Neuron (in vitro differentiated cells): ENCODE results near the gene AHNAK2.
"Not testable (repeated sequence)": the region's sequence is repeated elsewhere in the genome, so short reads cannot be mapped to it uniquely, and the experiment has no call there.

Experiments used
- H2AFZ ChIP-seq: one replicate; pipeline ENCODE4 v1.6.1; 2013; ENCODE audit warnings: low read depth, mild to moderate bottlenecking, inconsistent platforms, low read length, moderate library complexity
- H3K27me3 ChIP-seq: one replicate; pipeline ENCODE4 v1.6.1; 2013; ENCODE audit warnings: low read length; ENCODE audit not compliant: insufficient read depth
- H3K36me3 ChIP-seq: one replicate; pipeline ENCODE4 v1.6.1; 2013; ENCODE audit warnings: low read length; ENCODE audit not compliant: insufficient read depth
- H3K4me1 ChIP-seq: one replicate; pipeline ENCODE4 v1.6.1; 2013; ENCODE audit warnings: low read length; ENCODE audit not compliant: insufficient read depth
- H3K4me3 ChIP-seq: 2 replicates; pipeline ENCODE4 v1.5.1; 2013; ENCODE audit warnings: mild to moderate bottlenecking, low read length, moderate library complexity
- H3K9me3 ChIP-seq: one replicate; pipeline ENCODE4 v1.6.1; 2013; ENCODE audit warnings: low read length

AHNAK2 gene

DNA sequence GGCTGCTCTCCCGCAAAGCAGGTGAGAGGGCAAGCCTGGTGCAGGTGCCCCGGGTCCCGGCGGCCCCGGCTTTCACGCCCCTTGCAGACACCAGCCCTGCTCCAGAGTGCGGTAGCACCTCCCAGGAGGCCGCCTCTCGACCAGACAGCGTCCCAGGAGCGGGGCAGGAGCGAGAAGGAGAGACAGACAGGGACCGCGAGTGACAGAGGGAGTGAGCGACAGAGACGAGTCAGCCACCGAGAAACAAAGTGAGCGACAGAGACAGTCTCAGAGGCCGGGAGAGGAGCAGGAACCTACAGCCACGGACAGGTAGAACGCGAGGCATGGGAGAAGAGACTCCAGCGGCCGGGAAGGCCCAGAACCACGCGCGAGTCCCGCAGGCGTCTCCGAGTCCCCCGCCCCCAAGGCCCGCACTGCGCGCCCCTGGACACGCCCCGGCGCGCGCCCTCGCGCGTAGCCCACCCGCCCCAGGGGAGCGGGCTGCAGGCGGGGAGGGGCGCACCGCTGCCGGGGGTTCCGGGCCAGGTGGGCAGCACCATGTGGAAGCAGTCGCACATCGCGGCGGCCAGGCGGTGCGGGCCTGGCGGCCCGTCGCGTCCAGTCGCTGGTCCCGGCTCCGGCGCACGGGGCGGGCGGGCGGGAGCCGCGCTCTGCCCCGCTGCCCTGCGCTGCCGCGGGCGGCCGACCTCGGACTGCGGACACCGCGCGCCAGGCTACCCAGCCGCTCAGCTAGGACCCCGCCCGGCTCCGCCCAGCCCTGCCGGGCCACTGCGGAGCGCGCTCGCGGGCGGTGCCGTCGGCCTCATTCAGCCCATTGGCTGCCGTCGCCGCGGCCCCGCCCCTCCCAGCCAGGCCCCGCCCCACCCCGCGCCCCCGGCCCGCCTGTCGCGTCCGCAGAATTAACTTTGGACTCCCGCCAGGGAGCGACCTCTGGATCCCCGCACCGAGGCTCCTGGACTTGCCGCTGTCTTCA is at the start of gene AHNAK2:
Gene AHNAK2, minus strand, starts transcription at position 694 of the 973 bp plus-strand sequence. Its CDS starts 137 bp downstream, at position 557.
- Histone ChIP-seq H3K27me3 (peaks cover 73% of the 10 kb centered on the region), H2AFZ (peak within 1 kb of the TSS; percentile 34), H3K9me3 (no peaks in the 10 kb centered on the region), H3K4me3 (peak within 1 kb of the TSS; percentile 44), H3K36me3 (no peaks in the 10 kb centered on the region), H3K4me1 (peaks cover 23% of the 10 kb centered on the region)

DNA sequence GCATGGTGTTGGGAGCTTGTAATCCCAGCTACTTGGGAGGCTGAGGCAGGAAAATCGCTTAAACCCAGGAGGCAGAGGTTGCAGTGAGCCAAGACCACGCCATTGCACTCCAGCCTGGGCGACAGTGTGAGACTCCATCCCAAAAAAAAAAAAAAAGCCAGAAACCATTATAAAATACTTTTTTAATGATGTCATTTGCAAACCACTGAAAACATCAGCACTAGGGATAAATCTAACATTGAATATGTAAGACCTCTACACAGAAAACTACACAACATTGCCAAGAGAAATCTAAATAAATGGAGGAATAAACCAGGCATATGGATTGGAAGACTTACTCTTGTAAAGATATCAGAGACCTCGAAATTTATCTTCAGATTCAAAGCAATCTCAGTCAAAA is 49.5 kb upstream of the AHNAK2 start:
- H3K4me3 ChIP-seq, H2AFZ ChIP-seq, H3K9me3 ChIP-seq, H3K27me3 ChIP-seq, H3K36me3 ChIP-seq, H3K4me1 ChIP-seq: not testable (repeated sequence)

DNA sequence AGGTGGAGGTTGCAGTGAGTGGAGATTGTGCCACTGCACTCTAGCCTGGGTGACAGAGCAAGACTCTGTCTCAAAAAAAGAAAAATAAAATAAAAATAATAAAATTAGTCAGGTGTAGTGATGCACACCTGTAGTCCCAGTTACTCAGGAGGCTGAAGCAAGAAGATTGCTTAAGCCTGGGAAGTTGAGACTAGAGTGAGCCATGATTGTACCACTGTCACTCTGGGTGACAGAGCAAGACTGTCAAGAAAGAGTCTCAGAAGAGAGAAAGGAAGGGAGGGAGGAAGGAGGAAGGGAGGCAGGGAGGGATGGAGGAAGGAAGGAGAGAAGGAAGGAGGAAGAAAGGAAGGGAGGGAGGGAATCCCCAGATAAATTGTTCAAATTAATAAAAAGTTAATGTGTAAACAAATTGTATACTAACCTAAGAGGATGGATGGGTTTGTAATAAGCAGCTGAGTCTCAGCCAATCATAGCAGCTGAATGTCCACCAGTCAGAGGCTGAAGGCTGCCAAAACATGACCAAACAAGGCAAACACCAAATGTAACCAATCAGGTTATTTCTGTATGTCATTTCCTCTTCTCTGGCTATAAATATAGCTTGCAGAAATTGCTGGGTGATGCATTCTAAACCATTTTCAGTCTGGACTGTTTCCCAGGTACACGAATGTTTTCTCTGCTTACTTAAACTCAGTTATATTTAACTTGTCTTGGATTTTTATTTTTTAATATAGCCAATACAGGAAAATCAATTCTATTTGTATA is 48.8 kb upstream of the AHNAK2 start:
- Histone ChIP-seq H3K27me3 (no peaks in the 10 kb centered on the region), H2AFZ (no peak overlapping the region), H3K4me3 (no peak overlapping the region)

DNA sequence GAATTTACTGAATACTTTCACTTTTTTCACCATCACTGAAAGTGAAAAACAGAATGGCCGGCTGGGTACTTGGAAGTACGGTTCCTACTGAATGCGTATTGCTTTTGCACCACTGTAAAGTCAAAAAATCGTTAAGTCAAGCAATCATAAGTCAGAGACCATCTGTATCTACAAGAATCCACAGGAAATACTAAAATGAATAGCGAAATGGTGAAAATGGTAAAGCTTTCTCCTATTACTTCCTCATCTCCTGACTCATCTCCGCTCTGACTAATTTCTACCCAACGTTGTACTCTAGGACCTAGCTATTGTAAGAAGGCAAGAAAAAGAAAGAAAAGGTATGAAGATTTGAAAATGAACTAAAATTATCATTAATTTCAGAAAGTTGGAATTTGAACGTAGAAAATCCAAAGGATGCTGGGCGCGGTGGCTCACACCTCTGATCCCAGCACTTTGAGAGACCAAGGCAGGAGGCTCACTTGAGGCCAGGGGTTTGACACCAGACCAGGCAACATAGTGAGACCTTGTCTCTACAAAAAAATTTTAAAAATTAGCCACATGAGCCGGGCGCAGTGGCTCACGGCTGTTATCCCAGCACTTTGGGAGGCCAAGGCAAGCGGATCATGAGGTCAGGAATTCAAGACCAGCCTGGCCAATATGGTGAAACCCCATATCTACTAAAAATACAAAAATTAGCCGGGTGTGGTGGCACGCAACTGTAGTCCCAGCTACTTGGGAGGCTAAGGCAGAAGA is 48.0 kb upstream of the AHNAK2 start:
- Histone ChIP-seq H3K36me3 (no peaks in the 10 kb centered on the region), H3K4me1 (peaks cover 4% of the 10 kb centered on the region), H2AFZ (no peak overlapping the region), H3K9me3 (no peaks in the 10 kb centered on the region), H3K27me3 (no peaks in the 10 kb centered on the region), H3K4me3 (no peak overlapping the region)

More for the DNA sequence above, 48.8 kb upstream of the AHNAK2 start:
- H3K9me3 ChIP-seq, result no peaks in the 10 kb centered on the region
- H3K4me1 ChIP-seq, result peaks cover 4% of the 10 kb centered on the region
- H3K36me3 ChIP-seq, result no peaks in the 10 kb centered on the region

DNA sequence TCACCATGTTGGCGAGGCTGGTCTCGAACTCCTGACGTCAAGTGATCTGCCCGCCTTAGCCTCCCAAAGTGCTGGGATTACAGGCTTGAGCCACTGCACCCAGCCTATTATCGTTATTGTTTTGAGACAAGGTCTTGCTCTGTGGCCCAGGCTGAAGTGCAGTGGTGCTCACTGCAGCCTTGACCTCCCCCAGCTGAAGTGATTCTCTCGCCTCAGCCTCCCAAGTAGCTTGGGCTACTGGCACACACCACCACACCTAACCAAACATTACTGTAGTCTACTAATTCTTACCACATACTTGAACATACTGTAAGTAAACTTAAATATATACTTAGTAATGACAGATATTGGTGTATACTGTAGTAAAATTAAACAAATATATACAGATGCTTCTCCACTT is 47.3 kb upstream of the AHNAK2 start:
- no peaks in the 10 kb centered on the region for H3K9me3 ChIP-seq
- peaks cover 4% of the 10 kb centered on the region for H3K4me1 ChIP-seq
- H3K36me3 ChIP-seq, result no peaks in the 10 kb centered on the region
- H3K27me3 ChIP-seq, result no peaks in the 10 kb centered on the region
- H3K4me3 ChIP-seq, result no peak overlapping the region
- H2AFZ ChIP-seq, result no peak overlapping the region

DNA sequence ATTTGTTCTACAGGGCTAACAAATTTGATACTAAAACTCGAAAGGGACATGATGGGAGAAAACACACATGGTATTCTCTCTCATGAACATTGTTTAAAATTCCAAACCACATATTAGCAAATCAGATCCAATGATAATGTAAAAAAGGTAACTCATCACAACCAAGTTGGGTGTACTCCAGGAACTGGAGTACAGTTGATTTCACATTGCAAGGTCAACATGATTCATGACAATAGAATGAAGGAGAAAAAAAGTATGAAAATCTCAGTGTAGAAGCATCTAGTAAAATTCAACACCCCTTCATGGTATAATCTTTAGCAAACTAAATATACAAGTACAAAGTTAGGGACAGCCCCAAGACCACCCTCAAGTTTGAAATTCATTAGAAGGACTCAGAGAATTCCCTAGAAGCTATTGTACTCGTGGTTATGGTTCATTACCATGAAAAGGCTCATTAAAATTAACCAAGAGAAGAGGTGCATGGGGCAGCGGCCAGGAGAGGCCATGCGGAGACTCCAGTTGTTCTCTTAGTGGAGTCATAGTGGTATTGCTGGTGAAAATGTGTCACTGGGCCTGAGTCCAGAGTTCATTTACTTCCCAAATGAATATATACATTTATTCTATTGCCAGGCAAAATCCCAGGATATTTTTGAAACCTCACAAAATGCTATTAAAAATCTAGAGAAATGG is 45.8 kb upstream of the AHNAK2 start:
- Histone ChIP-seq H3K36me3 (no peaks in the 10 kb centered on the region), H3K9me3 (no peaks in the 10 kb centered on the region), H3K27me3 (no peaks in the 10 kb centered on the region), H2AFZ (no peak overlapping the region), H3K4me3 (no peak overlapping the region), H3K4me1 (peaks cover 10% of the 10 kb centered on the region)

DNA sequence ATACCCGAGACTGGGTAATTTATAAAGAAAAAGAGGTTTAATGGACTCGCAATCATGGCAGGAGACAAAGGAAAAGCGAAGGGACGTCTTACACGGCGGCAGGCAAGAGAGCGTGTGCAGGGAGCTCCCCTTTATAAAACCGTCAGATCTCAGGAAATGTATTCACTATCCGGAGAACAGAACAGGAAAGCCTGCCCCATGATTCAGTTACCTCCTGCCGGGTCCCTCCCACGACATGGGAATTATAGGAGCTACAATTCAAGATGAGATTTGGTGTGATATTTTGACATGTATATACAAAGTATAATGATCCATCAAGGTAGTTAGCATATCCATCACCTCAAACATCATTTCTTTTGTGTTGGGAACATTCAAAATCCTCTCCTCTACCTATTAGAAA is 45.0 kb upstream of the AHNAK2 start:
- Histone ChIP-seq H3K4me3 (no peak overlapping the region), H2AFZ (no peak overlapping the region), H3K9me3 (no peaks in the 10 kb centered on the region), H3K36me3 (no peaks in the 10 kb centered on the region), H3K27me3 (no peaks in the 10 kb centered on the region), H3K4me1 (peaks cover 14% of the 10 kb centered on the region)

DNA sequence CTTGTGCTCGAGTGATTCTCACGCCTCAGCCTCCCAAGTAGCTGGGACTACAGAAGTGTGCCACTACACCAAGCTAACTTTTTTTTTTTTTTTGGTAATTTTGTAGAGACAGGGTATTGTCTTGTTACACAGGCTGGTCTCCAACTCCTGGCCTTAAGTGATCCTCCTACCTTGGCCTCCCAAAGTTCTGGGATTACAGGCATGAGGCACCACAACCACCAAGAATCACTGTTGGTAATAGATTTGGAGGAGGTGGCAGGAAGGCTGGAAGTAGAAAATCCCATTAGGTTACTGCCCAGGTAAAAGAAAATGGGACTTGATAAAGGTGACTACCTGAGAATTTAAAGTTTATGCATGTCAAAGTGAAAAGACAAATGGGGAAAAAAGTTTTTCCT is 44.1 kb upstream of the AHNAK2 start:
- Histone ChIP-seq H3K4me1 (peaks cover 14% of the 10 kb centered on the region), H3K4me3 (peak overlapping the region; percentile 78), H3K27me3 (no peaks in the 10 kb centered on the region)

DNA sequence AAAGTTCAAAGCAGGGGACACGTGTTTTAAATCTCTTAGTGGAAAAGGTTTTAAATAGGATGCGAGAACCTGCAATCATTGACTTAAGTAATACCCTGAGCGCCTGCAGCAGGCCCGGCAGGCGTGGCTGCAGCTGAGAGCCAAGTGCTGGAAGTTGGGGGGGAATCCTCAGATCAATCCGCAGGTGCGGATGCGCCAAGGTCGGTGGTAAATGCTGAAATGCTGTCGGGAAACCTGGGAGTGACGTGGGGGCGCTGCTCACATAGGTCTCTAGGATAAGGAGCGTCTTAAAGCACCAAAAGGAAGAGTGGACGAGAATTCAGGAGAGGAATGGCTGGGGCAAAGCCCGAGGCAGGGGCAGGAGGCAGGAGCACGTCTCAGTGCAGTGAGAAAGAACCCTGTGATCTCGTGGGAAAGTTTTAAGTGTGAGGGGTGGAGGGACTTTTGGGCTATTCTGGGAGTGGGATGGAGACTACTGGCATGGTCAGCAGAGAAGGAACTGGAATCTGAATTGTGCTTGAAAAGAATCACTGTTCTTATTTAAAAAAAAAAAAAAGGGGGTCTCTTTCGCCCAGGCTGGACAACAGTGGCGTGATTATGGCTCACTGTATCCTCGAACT is 43.6 kb upstream of the AHNAK2 start:
- Histone ChIP-seq H3K4me1 (peaks cover 14% of the 10 kb centered on the region), H3K9me3 (no peaks in the 10 kb centered on the region), H3K27me3 (no peaks in the 10 kb centered on the region), H3K4me3 (peak overlapping the region; percentile 78), H3K36me3 (no peaks in the 10 kb centered on the region), H2AFZ (peak overlapping the region; percentile 57)

More for the DNA sequence above, 44.1 kb upstream of the AHNAK2 start:
- Histone ChIP-seq H2AFZ (no peak overlapping the region), H3K9me3 (no peaks in the 10 kb centered on the region), H3K36me3 (no peaks in the 10 kb centered on the region)

DNA sequence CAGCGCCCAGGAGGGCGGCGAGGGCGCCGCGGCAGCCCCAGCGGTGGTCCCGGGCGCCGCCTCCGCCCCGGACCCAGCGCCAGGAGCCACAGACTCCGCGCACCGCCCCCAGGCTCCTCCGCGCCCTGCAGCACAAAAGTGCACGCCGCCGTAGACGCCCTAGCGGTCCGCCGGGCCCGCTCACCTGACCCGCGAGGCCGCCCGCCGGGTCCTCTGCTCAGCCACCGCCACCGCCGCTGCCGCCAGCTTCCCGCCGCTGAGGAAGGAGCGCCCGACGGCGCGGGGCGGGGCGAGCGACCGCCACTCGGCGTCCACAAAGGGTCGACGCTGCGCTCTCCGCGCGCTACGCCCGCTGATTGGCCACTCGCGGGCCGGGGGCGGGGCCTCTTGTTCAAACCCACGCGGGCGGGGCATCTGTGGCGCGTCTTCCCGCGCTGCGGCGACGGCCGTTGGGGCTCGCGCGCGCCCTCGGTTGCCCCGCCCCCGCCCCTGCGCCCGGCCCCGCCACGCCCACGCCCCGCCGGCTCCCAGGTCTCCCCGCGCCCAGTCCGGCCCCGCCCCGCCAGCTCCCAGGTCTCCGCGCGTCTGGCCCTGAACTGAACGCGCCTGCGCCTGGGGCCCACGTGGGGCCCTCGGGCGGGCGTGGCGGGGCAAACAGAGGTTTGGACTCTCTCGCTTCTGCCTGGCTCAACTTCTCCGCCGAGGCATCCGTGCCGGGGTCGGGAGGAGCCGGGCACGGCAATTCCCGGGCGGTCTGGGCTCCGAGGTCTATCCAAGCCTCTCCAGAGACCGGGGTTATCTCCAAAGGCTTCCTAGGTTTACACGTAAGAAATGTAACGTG is 42.9 kb upstream of the AHNAK2 start, which contains the start of gene CDCA4:
Gene CDCA4, minus strand, starts transcription at position 269 of the 841 bp plus-strand sequence. CDS start 9,154 bp downstream, outside the sequence.
- peak within 1 kb of the TSS; percentile 57 for H2AFZ ChIP-seq
- H3K9me3 ChIP-seq, result no peaks in the 10 kb centered on the region
- H3K4me1 ChIP-seq, result peaks cover 14% of the 10 kb centered on the region
- H3K4me3 ChIP-seq, result peak within 1 kb of the TSS; percentile 96
- no peaks in the 10 kb centered on the region for H3K27me3 ChIP-seq
- H3K36me3 ChIP-seq, result no peaks in the 10 kb centered on the region
